NOMO-1 treated with DMSO at 0.1 percent for 48 hours (cell line): ENCODE data around the gene WDR70.
A peak's percentile ranks its signal among the peaks of the same experiment; 100 is the strongest.
"Not testable (repeated sequence)": the region's sequence is repeated elsewhere in the genome, so short reads cannot be mapped to it uniquely, and the experiment has no call there.

Experiments
- DNase-seq: peaks from one replicate; lab custom pipeline; 2025; ENCODE audit not compliant: unreplicated experiment; lab: John Stamatoyannopoulos, UW

WDR70 gene

GRCh38 chr5:37672118-37672588, 293.0 kb downstream of the WDR70 start:
- peak; percentile 97 for DNase-seq

- not testable (repeated sequence) for DNase-seq
Observed at GRCh38 chr5:37674361-37674760, 295.2 kb downstream of the WDR70 start.

GRCh38 chr5:37679326-37679725, 300.2 kb downstream of the WDR70 start:
- DNase-seq = not testable (repeated sequence)

GRCh38 chr5:37679903-37680302, 300.8 kb downstream of the WDR70 start:
- not testable (repeated sequence) for DNase-seq

GRCh38 chr5:37683072-37683471, 304.0 kb downstream of the WDR70 start:
- no peak for DNase-seq

- no peak for DNase-seq
Observed at GRCh38 chr5:37685211-37685610, 306.1 kb downstream of the WDR70 start.

- DNase-seq = no peak
Observed at GRCh38 chr5:37685816-37686215, 306.7 kb downstream of the WDR70 start.

GRCh38 chr5:37688925-37689324, 309.8 kb downstream of the WDR70 start:
- not testable (repeated sequence) for DNase-seq

GRCh38 chr5:37694333-37694732, 315.2 kb downstream of the WDR70 start:
- DNase-seq = not testable (repeated sequence)

- DNase-seq = no peak
Observed at GRCh38 chr5:37694867-37695266, 315.7 kb downstream of the WDR70 start.

- no peak for DNase-seq
Observed at GRCh38 chr5:37695647-37696046, 316.5 kb downstream of the WDR70 start.

- no peak for DNase-seq
Observed at GRCh38 chr5:37696190-37697021, 317.3 kb downstream of the WDR70 start.

GRCh38 chr5:37701868-37702267, 322.8 kb downstream of the WDR70 start:
- no peak for DNase-seq

GRCh38 chr5:37703841-37704241, 324.7 kb downstream of the WDR70 start:
- no peak for DNase-seq

GRCh38 chr5:37704406-37704805, 325.3 kb downstream of the WDR70 start:
- DNase-seq = no peak

- DNase-seq = no peak
Observed at GRCh38 chr5:37709020-37709419, 329.9 kb downstream of the WDR70 start.

GRCh38 chr5:37710965-37711364, 331.8 kb downstream of the WDR70 start:
- DNase-seq = no peak

- DNase-seq = no peak
Observed at GRCh38 chr5:37712750-37713149, 333.6 kb downstream of the WDR70 start.

GRCh38 chr5:37714756-37715155, 335.6 kb downstream of the WDR70 start:
- no peak for DNase-seq

GRCh38 chr5:37715361-37715760, 336.2 kb downstream of the WDR70 start:
- no peak for DNase-seq

GRCh38 chr5:37715992-37716391, 336.9 kb downstream of the WDR70 start:
- no peak for DNase-seq

- DNase-seq = no peak
Observed at GRCh38 chr5:37716405-37716804, 337.3 kb downstream of the WDR70 start.

- DNase-seq = no peak
Observed at GRCh38 chr5:37717276-37717612, 338.1 kb downstream of the WDR70 start.
